Stimulated activated CD4-positive, alpha-beta T cell treated with anti-CD3 and anti-CD28 coated beads, Interleukin-2, amount 100 ng/mL, for 4 hours (primary cell): ENCODE data around the gene IL1R2.

Experiments
- DNase-seq: peaks from one replicate; pipeline ENCODE4 v3.0.0-alpha.2; 2020; ENCODE audit warnings: low read depth

The IL1R2 gene

GRCh38 chr2:101975171-101975870, 16.4 kb upstream of the IL1R2 start:
- no peak for DNase-seq

- no peak for DNase-seq
These were observed 14.9 kb upstream of the IL1R2 start for GRCh38 chr2:101976891-101977290.

DNA sequence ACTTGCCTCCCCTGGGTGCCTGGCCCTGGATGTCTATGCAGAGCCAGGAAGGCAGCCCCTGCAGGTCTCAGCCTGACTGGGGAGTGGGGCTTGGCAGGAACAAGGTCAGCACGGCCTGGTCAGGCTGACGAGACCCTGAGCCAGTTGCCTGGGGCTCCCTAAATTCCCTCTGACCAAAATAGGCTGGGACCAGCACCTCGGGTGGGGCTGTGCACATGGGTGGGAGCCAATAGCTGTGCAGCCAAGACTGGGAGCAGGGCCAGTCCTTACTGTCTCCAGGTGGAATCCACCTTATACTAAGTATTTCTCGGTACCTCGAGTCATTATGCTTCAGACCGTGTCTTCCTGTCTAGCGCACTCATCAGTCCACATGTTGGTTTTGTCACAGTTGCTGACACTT, 11.4 kb upstream of the IL1R2 start:
- no peak for DNase-seq

GRCh38 chr2:101981066-101981465, 10.7 kb upstream of the IL1R2 start:
- no peak for DNase-seq

- no peak for DNase-seq
These were observed 10.3 kb upstream of the IL1R2 start for GRCh38 chr2:101981504-101981903.

DNA sequence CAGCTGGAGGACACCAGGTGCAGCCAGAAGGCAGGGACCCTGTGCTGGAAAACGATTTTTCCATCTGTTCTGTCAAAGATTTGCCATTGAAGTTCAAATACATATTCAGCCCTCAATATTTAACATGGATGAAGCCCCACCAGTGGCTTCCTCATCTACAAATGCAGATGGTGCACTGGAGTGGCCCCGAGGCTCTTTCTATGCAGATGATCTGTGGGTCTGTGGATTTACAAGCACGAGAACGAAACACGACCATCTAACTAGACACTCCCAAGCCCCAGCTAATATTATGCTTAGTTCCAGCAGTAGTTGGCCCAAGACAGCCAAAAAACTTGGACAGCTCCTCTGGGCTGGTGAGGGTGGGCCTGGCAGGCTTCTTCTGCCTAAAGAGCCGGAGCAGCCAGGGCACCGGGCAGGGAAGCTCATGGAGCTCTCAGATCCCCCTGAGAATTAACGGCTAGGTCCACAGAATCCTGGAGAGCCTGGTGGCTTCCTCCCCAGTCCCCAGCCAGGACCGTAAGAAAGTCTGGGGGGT, 9.2 kb upstream of the IL1R2 start:
- DNase-seq = no peak

DNA sequence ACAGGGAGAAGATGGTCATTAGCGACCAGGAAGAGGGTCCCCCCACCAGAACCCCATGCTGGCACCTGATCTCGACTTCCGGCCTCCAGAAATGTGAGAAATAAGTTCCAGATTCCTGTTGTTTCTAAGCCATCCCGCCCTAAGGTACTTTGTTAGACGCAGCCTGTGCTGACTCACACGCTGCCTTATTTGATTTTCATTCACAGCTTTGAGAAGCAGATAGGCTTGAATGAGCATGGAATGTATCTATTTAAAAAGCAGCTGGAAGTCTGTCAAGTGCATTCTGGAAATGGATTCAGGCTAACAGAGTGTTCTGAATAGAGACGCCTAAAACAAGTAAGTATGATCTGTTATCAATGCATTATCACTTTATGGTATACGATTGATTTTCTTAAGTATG, 8.3 kb upstream of the IL1R2 start:
- DNase-seq = no peak

DNA sequence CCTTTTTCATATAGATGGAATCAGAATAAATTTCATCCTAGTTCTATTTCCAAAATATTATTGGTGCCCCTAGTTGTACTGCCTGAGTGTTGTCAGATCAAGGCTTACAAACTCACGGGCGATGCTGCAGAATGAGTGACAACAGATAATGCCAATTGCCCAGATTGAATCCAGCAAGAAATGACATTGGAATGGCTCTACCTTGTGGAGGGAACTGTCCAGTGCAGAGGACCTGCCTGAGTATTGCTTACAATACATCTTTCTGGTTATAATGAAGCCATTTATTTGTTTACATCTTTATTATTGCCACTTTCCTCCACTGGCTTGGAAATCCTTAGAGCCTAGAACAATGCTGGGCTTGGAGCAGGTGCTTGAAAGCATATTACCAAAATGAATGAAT, 7.8 kb upstream of the IL1R2 start:
- DNase-seq = no peak

- DNase-seq = no peak
These were observed 7.1 kb upstream of the IL1R2 start for GRCh38 chr2:101984656-101985055.

GRCh38 chr2:101985101-101985792, 6.5 kb upstream of the IL1R2 start:
- DNase-seq = no peak

GRCh38 chr2:101985793-101986164, 6.0 kb upstream of the IL1R2 start:
- no peak for DNase-seq

DNA sequence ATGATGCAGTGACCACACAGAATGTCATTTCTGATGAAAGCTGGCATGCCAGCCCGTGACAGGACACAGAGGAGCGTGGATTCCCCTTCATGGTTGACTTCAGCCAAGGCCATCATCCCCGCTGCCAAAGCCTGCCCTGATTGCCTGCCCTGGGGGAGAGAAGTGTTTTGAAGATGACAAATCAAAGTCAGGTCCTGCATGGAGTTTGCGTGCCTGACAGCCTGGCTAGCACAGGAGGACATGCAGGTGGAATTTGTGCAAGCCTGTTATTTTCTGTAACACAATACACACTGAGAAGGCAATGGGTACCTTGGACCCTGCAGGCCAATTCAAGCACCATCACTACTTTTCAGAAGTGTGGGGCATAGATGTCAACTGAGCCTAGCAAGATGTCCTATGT, 5.4 kb upstream of the IL1R2 start:
- no peak for DNase-seq

GRCh38 chr2:101986804-101987740, 4.7 kb upstream of the IL1R2 start:
- DNase-seq = no peak

DNA sequence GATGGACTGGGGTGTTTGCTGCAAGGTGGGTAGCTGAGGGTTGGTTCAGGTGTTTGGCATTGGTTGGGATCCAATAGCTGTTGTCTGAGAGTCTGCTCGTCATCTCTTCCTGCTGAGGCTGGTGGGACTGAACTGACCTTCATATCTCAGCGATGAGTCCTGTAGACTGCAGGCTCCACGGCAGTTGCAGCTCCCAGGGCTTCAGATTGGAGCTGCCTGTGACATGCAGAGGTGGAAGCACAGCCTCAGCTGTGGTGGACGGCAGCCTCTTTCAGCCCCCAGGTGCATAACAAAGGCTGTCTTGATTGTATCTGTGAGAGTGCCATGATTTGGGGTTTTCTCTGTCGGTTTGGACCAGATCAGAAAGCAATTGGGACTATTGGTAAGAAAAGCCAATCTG, 3.9 kb upstream of the IL1R2 start:
- DNase-seq = no peak

DNA sequence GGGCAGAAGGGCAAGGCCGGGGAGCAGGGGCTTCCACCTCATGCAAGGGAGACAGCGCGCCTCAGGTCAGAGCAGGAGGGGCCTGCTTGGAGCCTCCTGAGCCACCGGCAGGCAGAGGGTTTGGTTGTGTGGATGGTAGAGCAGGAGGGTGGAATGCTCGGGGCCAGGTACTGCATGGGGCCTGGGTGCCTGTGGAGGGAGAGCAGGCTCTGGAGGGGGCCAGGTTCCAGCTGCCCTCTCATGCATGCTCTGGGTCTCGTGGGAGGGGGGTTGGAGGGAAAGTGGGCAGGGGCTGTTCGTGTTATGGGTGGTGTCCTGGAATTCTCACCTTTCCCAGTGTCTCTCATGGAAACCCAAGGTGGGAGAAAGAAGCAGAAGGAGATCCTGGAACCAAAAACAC, 3.2 kb upstream of the IL1R2 start:
- no peak for DNase-seq

DNA sequence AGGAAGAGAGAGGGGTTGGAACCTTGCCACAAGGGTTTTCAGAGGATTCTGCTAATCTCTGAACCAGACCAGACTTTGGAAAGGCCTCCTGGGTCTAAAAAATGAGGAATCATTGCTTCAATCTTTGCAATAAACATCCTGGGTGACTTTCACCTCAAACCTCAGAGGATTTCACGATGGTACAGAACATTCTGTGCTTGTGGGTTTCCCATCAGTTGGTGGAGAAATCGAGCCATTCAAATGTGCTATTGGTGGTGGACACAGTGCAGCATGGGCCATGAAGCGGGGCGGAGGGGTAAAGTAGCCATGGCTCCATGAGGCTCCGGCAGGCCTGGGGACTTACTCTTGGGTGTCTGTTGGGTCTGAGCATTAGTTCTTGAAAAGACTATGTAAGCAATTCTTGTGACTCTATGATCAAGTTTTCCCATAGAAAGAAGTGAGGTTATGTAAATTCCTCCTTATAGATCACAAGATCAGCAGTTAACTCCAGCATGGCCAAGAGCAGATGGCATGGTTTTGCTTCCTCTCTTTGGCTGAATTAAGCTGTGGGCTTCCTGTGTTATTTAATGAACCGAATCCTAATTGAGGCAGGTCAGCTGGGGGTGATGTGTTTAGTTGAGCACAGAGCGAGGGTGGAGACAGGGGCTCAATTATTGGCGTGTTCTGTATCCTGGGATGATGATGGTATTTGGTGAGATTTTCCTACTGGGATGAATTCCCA, 1.9 kb upstream of the IL1R2 start:
- no peak for DNase-seq

DNA sequence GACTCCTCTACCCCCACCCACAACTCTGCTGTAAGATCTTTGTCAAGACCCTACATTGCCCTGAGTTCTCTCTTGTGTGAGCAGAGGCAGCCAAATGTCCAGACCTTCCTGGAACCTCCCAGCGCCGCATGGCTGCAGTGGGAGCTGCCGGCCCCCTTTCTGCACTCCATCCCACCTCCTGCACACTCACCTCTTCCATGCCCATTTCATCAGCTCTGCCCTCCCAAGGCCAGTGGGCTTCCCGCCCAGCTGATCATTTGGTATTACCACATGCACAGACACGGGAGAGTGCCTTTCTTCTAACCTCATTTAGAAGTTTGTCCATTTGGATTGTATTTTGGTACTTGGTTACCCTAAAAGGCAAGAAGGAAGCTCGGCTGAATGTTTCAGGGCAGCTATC, 2.0 kb downstream of the IL1R2 start:
- DNase-seq = no peak

- no peak for DNase-seq
These were observed 3.3 kb downstream of the IL1R2 start for GRCh38 chr2:101995019-101995418.

GRCh38 chr2:101995804-101996203, 4.0 kb downstream of the IL1R2 start:
- no peak for DNase-seq

DNA sequence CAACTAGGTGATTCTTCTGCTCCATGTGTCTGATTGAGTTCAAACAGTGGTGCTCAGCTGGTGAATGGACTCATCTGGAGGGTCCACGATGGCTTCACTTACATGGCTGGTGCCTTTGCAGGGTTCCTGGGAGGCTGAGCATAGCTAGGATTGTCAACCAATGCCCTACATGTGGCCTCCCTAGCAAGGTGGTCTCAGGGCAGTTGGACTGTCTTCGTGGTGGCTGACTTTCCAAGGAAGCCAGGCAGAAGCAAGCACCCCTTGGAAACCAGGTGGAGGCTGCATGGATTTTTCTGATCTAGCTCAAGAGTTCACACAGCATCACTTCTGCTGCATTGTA, 6.8 kb downstream of the IL1R2 start:
- DNase-seq = no peak

DNA sequence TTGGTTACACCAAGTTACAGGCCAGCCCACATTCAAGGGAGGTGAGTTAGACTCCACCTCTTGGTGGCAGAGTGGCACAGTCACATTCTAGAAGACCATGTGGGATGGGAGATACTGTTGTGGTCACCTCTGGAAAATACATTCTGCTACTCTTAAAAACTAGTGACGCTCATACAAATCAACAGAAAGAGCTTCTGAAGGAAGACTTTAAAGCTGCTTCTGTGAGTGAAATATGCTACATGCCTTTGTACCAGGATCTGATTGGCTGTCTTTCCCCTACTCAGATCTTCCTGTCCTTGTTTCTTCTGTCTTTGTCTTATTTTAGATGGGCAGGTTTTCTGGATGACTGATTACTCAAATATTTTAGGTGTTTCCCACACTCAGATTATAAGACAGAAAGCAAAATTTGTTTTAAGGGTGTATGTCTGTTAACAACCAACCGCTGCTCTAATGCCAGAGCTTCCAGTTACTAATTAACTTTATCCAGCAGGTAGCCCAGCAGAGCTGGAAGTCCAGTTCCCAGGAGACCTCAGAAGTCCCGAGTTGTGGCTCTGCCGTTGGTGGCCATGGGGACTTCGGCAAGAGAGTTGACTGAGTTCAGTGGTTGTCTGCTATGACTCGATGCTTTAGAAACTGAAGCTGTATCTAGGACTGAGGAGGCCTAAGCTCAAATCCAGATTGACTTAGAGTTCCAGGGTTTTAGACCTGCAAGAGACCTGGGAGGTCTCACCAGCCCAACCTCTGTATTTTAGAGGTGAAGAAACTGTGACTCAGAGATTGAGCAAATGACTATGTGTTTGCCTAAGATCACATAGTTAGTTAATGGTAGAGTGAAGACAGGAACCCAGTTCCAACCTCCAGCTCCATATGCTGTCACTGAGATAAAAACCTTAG, 7.4 kb downstream of the IL1R2 start:
- DNase-seq = no peak
